ENCODE measurements around the gene ZMIZ2.

DNA sequence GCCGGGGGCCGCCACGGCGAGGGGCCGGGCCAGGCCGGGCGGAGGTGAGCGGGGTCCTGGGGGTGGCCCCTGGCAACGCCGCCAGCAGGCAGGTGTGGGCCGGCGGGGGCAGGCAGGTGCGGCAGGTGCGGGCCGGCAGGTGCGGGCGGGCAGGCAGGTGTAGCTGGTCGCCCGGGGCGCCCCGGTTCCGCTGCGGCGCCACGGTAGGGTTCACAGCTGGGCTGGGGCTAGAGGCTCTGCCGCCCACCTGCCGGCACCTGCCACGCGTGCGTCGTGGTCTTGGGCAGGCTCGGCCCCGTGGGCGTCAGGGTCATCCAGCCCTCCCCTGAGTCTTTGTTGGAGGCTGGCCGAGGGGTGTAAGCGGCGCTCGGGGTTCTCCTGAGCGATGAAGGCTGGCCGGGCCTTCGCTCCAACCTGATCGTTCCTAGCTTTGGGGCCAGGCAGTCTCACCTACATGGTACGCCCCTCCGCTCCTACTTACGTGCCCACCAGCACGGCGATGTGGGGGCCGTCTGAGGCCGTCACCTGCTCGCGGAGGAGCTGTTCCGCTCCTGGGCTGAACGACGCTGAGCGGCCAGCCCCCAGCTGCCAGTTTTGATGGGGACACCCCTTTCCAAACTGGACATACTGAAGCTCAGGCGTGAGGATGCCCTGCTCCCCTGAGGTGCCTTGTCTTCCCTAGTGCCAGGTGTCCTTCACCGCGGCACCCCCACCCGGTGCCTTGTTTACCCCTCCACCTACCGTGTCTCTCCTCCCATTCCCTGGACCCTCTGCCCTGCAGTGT is 493 bp downstream of the ZMIZ2 start:
- TF ChIP-seq, protein P1, sequence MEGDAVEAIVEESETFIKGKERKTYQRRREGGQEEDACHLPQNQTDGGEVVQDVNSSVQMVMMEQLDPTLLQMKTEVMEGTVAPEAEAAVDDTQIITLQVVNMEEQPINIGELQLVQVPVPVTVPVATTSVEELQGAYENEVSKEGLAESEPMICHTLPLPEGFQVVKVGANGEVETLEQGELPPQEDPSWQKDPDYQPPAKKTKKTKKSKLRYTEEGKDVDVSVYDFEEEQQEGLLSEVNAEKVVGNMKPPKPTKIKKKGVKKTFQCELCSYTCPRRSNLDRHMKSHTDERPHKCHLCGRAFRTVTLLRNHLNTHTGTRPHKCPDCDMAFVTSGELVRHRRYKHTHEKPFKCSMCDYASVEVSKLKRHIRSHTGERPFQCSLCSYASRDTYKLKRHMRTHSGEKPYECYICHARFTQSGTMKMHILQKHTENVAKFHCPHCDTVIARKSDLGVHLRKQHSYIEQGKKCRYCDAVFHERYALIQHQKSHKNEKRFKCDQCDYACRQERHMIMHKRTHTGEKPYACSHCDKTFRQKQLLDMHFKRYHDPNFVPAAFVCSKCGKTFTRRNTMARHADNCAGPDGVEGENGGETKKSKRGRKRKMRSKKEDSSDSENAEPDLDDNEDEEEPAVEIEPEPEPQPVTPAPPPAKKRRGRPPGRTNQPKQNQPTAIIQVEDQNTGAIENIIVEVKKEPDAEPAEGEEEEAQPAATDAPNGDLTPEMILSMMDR (conservative IDR thresholded peaks at IDR 0.05 in 1 of 2, IDR thresholded peaks at IDR 0.05 in 1 of 2; ENCODE audit: extremely low read depth in 1 of 2, insufficient read depth in 1 of 2, low read depth in 1 of 2, low read length in 2 of 2), result no peak
- no peak for TF ChIP-seq EZH2 (IDR thresholded peaks at IDR 0.05; ENCODE audit: borderline replicate concordance, low read length)
